ENCODE measurements around the gene PIGL.
"Not testable (repeated sequence)": the region's sequence is repeated elsewhere in the genome, so short reads cannot be mapped to it uniquely, and the experiment has no call there.

PIGL gene

DNA sequence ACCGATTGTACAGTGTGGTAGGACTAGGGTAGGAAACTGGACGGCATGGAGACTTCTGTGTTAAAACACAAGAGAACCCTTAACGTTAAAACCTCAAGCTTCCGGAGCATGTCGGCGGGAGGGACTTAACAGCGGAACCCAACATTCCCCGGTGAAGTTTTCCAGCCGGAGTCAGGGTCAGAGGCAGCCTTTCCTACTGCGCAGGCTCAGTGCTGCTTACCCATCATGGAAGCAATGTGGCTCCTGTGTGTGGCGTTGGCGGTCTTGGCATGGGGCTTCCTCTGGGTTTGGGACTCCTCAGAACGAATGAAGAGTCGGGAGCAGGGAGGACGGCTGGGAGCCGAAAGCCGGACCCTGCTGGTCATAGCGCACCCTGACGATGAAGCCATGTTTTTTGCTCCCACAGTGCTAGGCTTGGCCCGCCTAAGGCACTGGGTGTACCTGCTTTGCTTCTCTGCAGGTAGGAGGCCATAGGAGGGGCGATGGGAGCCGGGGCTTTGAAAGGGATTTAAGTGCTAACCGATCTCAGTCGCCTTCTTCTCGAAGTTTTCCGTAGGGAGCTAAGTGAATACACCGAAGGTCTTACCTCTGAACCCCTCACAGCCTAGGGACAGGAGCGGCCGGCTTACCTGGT, at the start of gene PIGL:
TSS of gene PIGL (plus strand) at position 209 of the 634 bp plus-strand sequence. CDS start at position 226, 17 bp downstream.
- peak; percentile 80 to 90 for DNase-seq (ENCODE audit: low read depth in 1 of 2, low spot score in 1 of 2)

DNA sequence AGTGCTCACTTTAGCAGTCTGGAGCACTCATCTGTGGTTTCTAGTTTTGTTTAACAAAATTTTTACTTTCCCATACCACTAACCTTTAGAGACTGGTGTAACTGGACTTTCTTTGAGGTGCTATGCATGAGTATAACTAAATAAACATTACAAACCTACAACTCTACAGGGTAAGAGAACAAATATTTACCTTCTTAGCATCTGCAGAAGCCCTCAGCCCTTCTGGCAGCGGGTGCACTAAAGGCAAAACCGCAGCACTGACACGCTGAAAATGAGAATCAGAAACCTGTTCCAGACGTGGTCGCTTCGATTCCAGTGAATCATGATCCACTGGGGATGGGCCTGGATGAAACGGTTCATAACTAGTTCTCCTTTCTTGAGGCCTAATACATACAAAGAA, 45.4 kb upstream of the PIGL start:
- DNase-seq (ENCODE audit: low read depth in 1 of 2, low spot score in 1 of 2): no peak

DNA sequence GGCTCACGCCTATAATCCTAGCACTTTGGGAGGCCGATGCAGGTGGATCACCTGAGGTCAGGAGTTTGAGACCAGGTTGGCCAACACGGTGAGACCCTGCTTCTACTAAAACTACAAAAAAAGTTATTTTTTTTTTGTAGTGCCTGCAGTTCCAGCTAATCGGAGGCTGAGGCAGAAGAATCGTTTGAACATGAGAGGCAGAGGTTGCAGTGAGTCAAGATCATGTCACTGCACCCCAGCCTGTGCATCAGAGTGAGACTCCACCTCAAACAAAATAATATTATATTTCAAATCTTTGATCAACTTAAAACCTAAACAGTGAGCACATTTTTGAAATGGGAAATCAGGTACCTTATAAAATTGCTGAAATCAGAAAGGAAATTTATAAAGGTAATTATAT, 38.2 kb upstream of the PIGL start:
- no peak for DNase-seq (ENCODE audit: low read depth in 1 of 2, low spot score in 1 of 2)

DNA sequence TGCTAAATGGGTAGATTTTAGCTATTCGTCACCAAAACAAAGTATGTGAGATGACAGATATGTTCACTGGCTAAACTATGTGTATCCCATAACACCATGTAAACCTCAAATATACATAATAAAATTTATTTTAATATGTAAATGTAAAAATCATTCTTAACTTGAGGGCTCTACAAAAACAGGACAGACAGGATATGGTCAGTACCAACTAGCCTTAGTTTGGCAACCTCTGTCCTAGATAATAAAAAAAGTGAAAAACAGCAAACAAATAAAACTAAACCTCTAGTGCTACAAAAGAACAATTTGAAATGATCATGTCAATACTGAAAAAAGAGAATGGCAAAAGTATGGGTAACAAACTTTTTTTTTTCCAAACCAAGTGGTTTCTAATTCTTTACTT, 35.4 kb upstream of the PIGL start:
- no peak for DNase-seq (ENCODE audit: low read depth in 1 of 2, low spot score in 1 of 2)

DNA sequence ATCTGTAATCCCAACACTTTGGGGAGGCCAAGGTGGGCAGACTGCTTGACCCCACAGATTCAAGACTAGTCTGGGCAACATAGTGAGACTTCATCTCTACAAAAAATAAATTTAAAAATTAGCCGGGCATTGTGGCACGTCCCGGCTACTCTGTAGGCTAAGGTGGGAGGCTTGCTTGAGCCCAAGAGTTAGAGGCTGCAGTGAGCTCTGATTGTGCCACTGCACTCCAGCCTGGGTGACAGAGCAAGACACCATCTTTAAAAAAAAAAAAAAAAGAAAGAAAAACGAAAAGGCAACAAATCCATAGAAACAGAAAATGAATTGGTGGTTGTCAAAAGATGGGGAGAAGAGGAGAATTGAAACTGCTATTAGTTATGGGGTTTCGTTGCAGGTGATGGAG, 29.4 kb upstream of the PIGL start:
- no peak for DNase-seq (ENCODE audit: low read depth in 1 of 2, low spot score in 1 of 2)

DNA sequence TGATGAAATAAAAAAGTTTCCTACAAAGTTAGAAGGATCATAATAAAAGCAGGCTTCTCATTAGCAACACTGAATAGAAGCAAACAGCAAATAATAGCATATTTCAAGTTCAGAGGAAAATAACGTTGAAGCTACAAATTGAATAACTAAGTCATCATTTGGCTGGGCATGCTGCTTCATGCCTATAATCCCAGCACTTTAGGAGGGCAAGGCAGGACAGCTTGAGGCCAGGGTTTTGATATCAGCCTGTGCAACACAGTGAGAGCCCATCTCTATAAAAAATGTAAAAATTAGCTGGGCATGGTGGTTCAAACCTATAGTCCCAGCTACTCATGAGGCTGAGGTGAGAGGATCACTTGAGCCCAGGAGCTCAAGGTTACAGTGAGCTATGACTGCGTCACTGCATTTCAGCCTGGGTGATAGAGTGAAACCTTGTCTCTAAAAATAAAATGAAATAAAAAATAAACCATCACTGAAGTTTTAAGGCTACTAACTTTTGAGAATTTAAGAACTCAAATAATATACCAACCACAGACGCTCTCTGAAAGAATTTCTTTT, 27.1 kb upstream of the PIGL start:
- DNase-seq (ENCODE audit: low read depth in 1 of 2, low spot score in 1 of 2): no peak

DNA sequence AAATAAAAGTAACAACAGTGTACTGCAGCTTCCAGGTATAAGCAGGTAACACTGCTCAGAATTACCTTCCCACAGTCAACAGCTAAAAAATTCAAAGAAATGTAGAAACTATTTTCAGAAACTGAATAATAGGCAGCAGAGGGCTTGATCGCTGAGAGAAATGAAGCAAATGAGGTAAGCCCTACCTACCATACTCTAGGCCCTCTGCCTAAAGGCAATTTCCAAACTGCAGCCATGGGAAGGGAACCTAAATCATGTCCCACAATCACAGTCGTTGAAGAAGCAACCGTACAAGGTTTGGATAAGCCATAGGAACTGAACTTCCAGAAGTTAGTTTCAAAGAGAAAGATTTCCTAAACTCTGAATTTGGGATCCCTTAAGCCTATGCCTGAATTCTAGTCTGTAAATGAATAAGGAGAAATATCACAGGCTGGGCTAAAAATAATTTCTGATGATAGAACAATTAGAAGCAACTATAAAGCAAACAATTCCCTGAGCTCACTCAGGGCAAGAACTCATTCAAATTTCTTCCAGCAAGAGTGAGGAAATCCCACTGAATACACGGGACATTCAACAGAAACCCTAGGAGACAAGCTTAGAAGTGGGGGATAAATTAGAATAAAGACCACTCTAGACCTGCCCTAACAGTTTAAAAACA, 26.2 kb upstream of the PIGL start:
- no peak for DNase-seq (ENCODE audit: low read depth in 1 of 2, low spot score in 1 of 2)

DNA sequence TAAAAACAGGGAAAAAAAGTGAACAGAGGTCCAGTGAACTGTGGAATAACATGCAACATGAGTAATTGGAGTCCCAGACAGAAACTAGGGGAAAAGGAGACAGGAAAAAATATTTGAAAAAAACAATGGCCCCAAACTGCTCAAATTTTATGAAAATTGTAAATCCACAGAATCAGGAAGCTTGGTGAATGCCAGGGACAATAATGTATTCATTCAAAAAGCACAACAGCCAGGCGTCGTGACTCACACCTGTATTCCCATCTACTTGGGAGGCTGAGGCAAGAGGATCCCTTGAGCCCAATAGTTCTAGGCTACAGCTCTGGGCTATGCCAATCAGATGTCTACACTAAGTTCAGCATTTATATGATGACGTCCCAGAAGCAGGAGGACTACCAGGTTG, 25.4 kb upstream of the PIGL start:
- no peak for DNase-seq (ENCODE audit: low read depth in 1 of 2, low spot score in 1 of 2)

DNA sequence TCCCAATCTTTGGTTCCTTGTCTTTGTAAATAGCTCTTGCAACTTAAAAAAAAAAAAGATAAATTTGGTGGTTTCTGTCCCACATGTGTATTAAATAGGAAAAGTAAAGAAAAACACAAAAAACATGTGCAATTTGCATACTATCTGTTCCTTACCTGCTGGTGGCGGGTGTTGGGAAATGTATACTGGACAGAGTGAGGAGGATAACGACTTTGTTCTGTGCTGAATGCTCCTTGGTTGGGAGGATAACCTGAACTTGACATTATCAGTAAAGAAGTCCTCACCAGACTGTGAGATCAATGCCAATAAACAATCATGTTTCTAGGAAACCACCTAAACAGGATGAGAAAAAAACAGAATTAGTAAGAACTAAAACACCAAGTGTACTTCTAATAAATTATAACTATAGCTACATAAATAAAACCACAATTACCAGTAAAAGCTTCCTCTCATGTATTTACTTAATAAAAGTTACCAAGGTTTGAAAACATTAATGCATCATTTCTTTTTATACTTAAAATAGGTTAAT, 22.6 kb upstream of the PIGL start:
- not testable (repeated sequence) for DNase-seq (ENCODE audit: low read depth in 1 of 2, low spot score in 1 of 2)

DNA sequence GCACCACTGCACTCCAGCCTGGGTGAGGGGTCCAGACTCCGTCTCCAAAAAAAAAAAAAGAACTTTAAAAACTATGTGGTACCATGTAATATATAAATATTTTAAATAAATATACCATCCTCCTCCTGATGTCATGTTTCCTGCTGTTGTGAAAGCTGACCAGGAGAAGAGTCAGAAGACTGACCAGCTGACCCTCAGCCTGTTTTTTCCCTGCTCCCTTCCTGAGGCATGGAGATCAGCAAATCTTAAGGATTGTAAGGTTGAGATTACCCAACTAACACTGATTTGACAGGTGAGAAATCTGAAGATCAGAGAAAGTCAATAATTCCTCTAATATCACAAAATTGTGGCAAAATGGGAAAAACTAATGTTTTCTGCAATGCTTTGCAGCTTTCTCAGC, 19.7 kb upstream of the PIGL start:
- no peak for DNase-seq (ENCODE audit: low read depth in 1 of 2, low spot score in 1 of 2)

DNA sequence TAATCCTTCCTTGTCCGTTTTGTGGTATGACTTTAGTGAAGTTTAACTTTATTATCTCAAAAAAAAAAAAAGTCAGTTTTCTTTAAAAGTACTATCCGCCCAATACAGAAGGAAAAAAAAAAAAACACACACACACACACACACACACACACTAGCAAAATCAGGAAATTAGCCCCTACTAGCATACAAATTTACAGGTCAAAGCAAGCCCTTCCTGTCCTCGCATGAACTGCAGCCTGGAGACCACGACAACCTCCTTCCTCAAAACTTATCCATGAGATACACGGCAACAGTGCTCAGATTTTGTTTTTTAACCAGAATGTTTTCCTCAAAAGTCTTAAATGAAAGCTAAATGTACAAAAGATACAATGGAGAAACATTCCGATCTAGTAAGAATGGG, 17.9 kb upstream of the PIGL start:
- DNase-seq (ENCODE audit: low read depth in 1 of 2, low spot score in 1 of 2): no peak

DNA sequence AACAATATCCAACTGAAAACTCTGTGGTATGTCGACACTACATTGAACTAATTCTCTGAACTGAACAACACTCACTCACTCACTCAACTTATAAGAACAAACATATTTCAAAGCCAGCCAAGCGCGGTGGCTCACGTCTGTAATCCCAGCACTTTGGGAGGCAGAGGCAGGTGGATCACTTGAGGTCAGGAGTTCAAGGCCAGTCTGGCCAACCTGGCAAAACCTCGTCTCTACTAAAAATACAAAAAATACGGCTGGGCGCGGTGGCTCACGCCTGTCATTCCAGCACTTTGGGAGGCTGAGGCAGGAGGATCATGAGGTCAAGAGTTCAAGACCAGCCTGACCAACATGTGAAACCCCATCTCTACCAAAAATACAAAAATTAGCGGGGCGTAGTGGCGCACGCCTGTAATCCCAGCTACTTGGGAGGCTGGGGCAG, 15.3 kb upstream of the PIGL start:
- DNase-seq (ENCODE audit: low read depth in 1 of 2, low spot score in 1 of 2): not testable (repeated sequence)

DNA sequence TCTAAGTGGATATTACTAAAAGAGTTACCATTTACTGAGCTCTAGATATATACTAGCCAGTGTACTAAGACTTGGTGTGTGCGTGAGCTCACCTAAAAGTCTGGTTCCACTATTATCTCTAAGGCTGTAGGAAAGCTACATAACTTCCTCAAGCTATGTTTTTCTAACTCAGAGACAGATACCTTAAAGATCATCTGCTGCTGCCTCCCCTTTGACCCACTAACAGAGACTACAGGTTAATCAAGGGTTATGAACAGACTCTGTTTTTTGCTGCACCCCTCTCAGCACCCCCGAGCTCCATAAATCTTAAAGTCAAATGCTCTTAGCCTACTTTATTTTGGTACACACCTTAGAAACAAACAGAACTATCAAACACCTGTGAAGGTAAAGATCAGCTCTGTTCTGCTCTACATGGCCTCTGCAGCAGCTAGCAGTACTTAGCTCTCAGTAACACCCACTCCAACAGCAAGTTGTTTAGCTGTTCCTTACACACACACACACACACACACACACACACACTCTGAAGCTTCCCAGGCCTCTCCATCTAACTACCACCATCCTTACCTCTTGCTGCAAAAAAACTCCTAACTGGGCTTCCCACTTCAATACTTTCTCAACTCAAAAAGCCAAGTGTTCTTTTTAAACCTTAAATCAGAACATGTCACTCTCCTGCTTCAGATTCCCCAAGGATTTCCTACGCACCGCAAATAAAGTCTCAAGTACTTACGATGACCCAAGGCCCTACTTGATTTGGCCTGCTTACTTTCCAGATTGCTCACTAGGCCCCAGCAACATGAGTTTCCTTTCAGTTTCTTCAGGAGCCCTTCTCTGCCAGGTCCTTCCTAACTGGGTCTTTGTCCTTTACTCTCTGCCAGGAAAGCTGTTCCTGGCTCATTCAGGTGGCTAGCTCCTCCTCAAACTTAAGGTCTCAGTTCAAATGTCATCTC, 14.2 kb upstream of the PIGL start:
- not testable (repeated sequence) for DNase-seq (ENCODE audit: low read depth in 1 of 2, low spot score in 1 of 2)

DNA sequence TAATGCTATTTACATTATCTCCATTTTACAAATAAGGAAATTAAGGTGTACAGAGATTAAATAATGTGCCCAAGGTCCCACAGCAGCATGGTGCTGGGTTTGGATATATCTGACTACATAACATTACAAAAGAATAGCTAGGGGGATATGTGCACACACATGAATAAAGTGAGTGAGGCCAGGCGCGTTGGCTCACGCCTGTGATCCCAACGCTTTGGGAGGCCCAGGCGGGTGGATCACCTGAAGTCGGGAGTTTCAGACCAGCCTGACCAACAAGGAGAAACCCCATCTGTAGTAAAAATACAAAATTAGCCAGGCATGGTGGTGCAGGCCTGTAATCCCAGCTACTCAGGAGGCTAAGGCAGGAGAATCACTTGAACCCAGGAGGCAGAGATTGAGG, 12.2 kb upstream of the PIGL start:
- not testable (repeated sequence) for DNase-seq (ENCODE audit: low read depth in 1 of 2, low spot score in 1 of 2)

DNA sequence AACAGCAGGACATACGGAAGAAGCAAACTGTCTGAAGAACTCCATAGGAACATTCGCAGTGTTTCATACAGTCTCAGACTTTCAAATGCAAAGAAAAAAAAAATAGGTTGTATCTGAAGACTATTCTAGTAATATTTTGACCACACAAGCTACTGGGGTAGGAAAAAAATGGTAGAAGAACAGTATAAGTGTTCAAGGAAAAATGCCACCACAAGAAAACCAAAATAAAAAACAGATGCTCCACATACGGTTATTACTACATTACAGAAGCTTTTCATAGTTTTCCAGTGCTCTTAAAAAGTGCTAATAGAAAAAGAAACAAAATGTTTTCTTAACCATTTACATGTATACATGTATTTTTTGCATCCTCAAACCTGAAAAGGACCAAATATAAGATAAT, 5.4 kb upstream of the PIGL start:
- no peak for DNase-seq (ENCODE audit: low read depth in 1 of 2, low spot score in 1 of 2)

DNA sequence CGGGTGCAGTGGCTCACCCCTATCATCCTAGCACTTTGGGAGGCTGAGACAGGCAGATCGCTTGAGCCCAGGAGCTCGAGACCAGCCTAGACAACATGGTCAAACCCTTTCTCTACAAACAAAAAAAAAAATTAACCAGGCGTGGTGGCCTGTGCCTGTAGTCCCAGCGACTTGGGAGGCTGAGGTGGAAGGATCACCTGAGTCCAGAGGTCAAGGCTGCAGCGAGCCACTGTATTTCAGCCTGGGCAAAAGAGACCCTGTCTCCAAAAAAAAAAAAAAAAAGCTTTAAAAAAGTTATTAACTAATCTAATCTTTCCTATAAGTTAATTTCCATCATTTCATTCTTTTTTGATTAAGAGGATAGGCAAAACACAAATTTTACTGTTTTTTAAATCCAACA, 4.2 kb upstream of the PIGL start:
- no peak for DNase-seq (ENCODE audit: low read depth in 1 of 2, low spot score in 1 of 2)

DNA sequence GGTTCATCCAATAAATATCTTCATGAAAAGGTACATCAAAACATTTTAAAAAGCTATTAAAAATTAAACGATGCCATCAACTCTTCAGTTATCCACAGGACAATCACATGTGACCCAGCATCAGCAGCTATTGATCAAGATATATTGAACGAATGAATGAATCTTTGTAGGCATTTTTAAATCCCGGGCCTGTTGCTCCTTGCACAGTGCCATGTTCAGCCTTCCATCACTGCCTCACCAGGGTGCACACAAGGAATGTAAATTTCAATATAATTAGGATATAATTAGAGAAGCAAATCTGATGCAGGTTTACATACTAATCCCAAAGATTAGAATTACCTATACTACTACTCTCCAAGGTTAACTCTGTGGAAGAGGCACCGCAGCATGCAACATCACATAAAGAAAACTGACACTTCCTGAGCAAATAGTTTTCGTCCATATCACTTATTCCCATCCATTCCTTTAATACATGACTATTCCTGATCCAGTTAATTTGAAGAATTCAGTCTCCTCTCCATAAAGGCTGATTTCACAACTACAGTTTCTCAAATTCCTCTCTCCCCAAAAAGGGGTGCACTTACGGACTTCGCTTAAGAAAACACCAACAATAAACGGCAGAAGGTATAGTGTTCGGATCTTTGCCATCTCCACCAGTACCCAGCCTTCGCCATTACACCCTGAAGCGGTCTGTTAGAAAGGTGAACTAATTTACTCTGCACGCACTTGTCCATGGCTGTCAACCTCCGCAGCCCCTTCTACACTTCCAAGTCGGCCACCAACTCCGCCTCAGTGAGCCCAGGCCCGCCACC, 2.6 kb upstream of the PIGL start:
- no peak for DNase-seq (ENCODE audit: low read depth in 1 of 2, low spot score in 1 of 2)

DNA sequence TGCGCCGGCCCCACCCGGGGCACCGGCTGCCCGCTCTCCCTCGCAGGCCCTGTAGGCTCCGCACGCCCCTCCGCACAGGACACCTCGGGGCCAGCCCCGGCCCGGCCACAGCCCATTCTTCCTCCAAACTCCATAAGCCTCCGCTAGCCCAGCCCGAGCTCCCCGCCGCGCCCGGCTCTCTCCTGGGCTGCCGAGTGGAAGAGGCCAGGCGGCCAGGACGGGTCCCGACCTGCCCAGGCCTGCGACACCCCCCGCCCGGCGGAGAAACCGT, 2.1 kb upstream of the PIGL start:
- DNase-seq (ENCODE audit: low read depth in 1 of 2, low spot score in 1 of 2): peak; percentile 17 to 21

DNA sequence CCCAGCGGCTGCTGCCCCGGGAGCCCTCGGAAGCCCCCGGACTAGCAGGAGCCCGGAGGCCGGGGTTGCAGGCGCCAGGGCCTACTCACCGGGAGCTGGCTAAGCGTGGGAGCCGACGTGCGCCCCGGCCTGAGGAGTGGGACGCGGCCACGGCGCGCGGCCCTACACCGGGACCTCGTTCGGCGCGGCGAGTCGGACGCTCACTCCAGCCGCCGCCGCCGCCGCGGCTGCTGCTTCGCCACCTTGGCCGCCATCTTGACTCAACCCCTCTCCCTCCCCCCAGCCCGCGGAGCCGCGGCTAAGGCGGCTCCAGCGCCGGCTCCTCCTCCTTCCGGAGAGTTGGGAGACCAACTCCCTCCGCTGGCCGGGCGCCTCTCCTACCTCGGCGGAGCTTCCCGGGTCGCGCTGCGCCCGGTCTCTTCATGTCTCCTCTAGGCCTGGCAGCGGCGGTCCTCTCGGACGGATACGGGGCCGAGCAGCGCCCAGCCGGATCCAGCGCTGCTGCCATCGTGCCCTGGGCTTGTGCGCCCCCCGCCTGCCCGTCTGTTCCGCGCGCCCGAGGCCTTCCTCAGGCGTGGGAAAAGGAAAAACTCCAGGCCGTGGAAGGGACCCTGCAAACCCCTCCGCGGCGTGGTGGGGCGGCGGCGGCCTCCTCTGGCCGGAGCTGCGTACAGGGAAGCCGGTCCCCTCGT, 1.6 kb upstream of the PIGL start, which contains the start of gene NCOR1:
TSS of gene NCOR1 (minus strand) at position 262 of the 692 bp plus-strand sequence. CDS start 20,965 bp downstream, outside the sequence.
- peak; percentile 75 to 83 for DNase-seq (ENCODE audit: low read depth in 1 of 2, low spot score in 1 of 2)

DNA sequence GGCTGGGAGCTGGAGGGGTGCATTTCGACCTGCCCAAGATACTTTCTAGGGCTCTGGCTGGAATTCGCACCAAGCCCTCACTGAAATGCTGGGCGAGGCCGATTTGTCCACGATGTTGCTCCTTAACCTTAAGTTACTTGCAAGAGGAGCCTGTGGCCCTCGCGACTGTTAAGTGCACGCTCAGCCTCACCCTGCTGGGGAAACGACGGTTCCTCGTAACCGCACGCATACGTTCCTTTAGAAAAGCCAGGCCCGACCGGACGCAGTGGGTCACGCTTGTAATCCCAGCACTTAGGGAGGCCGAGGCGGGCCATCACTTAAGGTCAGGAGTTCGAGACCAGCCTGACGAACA, 1.1 kb upstream of the PIGL start:
- DNase-seq (ENCODE audit: low read depth in 1 of 2, low spot score in 1 of 2): no peak

All from activated CD4-positive, alpha-beta T cell treated with anti-CD3 and anti-CD28 coated beads, Interleukin-2, amount 50 U/mL, for 24 hours (primary cell).